Measurements from ENCODE around the gene TUBG1. TPM values are rescaled to one million over a fixed set of nuclear protein-coding genes. Genes with fewer than 3 reads are reported as not detected.

The TUBG1 gene
- total and polyA plus RNA-seq, 9 of the 15 experiments (the other 6 are each of a cell fraction or from before 2014, with no cell fraction given) = 33.1 to 147 (median 66.0) TPM

- TF ChIP-seq PRDM10 (IDR thresholded peaks at IDR 0.05; ENCODE audit: partially characterized antibody) (peak; percentile 65), PCBP2 (IDR thresholded peaks at IDR 0.05; ENCODE audit: low read depth, low read length, poor library complexity, severe bottlenecking) (no peak), ZNF408 (CRISPR knock-in tag; IDR thresholded peaks at IDR 0.05; ENCODE audit: low read depth) (no peak), MYBL2 (IDR thresholded peaks at IDR 0.05; ENCODE audit: low read depth) (no peak), MYBL2 (CRISPR knock-in tag; IDR thresholded peaks at IDR 0.05; ENCODE audit: borderline replicate concordance) (no peak), POU5F1 (IDR thresholded peaks at IDR 0.05; ENCODE audit: borderline replicate concordance, low read depth, low read length, partially characterized antibody) (no peak), DNMT1 (IDR thresholded peaks at IDR 0.05) (no peak), ZNF23 (CRISPR knock-in tag; IDR thresholded peaks at IDR 0.05) (no peak), RREB1 (CRISPR knock-in tag; IDR thresholded peaks at IDR 0.05) (no peak), SMARCA4 (IDR thresholded peaks at IDR 0.05) (peak; percentile 73; the same call in 1 of the 2 replicates), NUFIP1 (IDR thresholded peaks at IDR 0.05; ENCODE audit: partially characterized antibody) (no peak), GABPB2 (CRISPR knock-in tag; conservative IDR thresholded peaks at IDR 0.05) (no peak), SOX6 (IDR thresholded peaks at IDR 0.05) (peak; percentile 85), ZSCAN29 (IDR thresholded peaks at IDR 0.05) (no peak), STAT5B (CRISPR knock-in tag; IDR thresholded peaks at IDR 0.05) (no peak), SMARCE1 (IDR thresholded peaks at IDR 0.05) (peak; percentile 80), CSDE1 (IDR thresholded peaks at IDR 0.05) (no peak), SIN3A (IDR thresholded peaks at IDR 0.05; ENCODE audit: borderline replicate concordance in 2 of 2, control insufficient read depth in 1 of 2, low read depth in 2 of 2, low read length in 2 of 2) (no peak), ZBTB17 (CRISPR knock-in tag; IDR thresholded peaks at IDR 0.05) (peak; percentile 94), CEBPG (CRISPR knock-in tag; IDR thresholded peaks at IDR 0.05) (no peak), CEBPG (tag; conservative IDR thresholded peaks at IDR 0.05 in 1 of 2, IDR thresholded peaks at IDR 0.05 in 1 of 2) (no peak), ZNF165 (CRISPR knock-in tag; IDR thresholded peaks at IDR 0.05; ENCODE audit: borderline replicate concordance) (no peak)
Measured at GRCh38 chr17:42632949-42633444, 23.5 kb downstream of the TUBG1 start (continued).
